HG02678 (cell line): ENCODE results near the gene BRMS1.

Experiments
- ATAC-seq: cut with Tn5 transposase; IDR thresholded peaks from one replicate; pipeline ENCODE4 v1.9.1; 2021; ENCODE audit warnings: mild to moderate bottlenecking, moderate library complexity; ENCODE audit not compliant: unreplicated experiment

The BRMS1 gene

GRCh38 chr11:66338276-66339161 lies 6.4 kb downstream of the BRMS1 start:
- ATAC-seq, result no peak

DNA sequence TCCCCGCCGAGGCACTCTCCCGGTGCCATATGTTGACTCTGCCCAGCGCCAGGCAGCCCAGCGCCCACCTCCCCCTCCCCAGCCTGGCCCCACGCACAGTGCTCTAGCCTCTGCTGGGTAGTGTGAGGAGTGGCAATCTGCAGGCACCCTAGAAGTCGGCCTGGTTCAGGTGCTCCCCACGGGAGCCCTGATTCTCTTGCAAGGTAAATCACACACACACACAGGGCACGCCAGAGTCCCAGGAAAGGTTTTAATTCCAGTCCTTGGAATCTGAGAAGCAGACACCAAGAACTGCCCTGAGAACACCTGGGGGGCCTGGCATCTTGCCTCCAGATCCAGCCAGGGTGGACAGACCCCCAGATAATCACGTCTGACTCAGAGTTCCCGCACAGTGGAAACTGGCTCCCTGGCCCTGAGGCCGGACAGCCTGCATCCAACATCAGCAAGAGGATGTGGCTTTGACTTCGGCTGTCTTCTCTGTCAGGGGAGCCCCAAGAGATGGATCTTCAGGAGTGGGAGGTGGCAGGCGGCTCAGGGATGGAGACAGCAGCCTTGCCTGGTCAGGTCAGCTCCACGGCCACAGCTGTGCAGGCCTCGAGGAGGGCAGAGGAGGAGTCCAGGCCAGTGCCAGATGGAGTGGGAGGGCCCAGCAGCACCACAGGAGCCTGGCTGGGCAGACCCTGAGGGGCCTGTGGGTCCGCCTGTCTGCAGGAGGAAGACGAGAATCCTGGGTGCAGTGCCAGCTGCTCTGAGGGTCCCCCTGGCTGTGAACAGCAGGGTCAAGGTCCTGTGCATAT lies 7.6 kb downstream of the BRMS1 start:
- ATAC-seq, result no peak

DNA sequence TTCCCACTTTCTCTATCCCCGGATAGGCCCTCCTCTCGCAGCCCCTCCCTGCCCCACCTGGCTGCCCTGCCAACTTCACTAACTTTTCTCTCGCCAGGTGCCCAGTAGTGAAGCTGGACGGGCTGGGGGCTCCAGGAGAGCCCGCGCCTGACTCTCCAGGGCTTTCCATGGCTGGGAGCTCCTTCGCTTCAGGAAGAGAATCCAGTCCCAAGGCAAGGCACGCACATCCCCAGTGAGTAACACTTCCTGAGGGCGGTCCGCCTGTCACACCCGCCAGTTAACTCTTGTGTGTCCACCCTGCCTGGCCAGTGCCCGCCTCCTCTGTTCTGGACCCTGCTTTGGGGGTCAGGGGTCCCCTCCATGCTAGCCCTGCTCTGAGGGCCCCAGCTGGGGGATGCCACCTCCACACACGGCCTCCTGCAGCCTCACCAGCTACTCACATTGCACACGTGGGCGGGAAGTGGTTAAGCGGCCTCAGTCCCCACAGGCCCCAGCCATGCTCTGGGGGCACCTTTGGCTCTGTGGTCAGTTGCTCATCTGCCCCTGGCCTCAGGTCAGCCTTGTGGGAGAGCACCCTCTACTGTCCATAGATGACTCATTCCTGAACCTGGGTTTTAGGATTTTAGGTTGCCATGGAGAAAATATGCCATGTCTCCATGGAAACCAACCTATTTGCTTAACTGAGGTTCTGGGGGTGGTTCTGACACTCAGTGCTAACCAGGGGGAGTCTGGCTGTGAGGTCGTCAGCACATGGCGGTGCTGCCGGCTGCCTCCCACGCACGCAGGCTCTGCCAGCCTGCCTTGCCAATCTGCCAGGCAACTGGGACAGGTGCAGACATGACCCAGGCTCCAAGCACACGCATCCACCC lies 8.4 kb downstream of the BRMS1 start, which contains the start of gene RIN1:
Gene RIN1 (minus strand): TSS at position 201 of the 869 bp plus-strand sequence. CDS start 32 bp downstream, at position 169.
- peak; percentile 65 for ATAC-seq

DNA sequence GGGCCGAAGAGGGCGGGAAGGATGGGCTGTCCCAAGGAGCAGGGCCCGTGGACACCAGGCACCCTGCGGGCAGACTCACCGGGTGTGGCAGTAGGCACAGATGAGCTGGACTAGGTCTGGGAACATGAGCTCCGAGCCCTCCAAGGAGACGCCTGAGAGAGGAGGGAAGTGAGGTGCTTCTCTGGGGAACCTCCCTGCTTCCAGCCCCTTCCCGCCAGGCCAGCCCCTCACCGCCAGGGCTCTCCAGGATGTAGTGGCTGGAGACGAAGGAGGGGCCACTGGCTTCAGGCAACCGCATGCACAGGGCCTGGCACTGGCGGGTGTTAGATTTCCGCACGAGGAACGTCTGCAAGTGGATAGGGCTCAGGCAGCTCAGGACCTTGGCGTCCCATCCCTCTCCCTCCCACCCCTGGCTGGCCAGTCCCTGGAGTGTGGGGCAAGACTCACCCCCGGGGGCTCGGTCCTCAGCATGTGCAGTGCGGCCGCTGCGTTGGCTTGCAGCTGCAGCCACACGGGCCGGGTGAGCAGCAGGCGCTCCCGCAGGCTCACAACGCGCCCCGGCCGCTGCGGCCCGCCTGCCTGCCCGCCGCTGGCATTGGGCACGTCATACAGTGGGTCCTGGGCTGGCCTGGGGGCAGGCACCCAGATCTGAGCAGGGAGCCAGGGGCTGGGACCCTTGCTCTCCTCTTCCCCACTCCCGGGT lies 9.2 kb downstream of the BRMS1 start:
- no peak for ATAC-seq

DNA sequence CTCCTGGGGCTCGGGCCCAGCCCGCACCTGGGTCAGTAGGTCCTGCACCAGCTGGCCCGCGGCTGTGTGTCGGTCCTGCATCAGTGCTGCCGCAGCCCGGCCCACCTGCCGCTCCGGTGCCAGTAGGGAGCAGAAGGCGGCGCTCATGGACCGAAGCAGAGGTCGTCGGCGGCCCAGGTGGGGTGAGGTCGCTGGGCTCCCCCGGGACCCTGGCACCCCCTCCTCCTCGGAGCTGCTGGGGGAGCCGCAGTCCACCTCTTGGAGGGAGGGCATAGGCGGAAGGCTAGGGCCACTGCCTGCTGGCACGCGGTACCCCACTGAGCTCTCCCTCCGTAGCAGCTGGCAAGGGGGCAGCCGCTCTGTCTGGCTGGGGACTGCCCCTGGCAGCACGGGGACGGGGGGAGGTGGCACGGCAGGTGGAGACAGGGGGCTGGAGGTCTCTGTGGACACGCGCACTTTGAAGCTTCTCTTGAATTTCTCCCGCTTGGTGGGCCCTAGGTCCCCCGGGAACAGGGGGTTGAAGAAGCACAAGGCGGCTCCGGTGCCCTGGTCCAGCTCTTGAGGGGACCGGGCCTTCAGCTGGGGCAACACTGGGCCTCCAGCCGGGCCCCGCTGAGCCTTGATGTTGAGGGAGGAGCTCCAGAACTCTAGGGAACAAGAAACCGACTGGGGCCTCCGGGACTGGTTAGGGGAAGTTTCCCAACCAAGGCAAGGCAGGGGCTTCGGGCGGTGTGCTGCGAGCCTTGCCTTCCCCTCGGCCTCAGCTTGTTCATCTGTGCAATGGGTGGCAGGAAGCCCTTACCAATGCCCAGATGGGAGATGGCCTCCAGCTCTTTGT lies 10.1 kb downstream of the BRMS1 start:
- no peak for ATAC-seq

GRCh38 chr11:66333896-66334604 lies 10.9 kb downstream of the BRMS1 start:
- ATAC-seq, result no peak

GRCh38 chr11:66333220-66333877 lies 11.6 kb downstream of the BRMS1 start:
- no peak for ATAC-seq

GRCh38 chr11:66332371-66333219 lies 12.3 kb downstream of the BRMS1 start:
- ATAC-seq, result no peak

DNA sequence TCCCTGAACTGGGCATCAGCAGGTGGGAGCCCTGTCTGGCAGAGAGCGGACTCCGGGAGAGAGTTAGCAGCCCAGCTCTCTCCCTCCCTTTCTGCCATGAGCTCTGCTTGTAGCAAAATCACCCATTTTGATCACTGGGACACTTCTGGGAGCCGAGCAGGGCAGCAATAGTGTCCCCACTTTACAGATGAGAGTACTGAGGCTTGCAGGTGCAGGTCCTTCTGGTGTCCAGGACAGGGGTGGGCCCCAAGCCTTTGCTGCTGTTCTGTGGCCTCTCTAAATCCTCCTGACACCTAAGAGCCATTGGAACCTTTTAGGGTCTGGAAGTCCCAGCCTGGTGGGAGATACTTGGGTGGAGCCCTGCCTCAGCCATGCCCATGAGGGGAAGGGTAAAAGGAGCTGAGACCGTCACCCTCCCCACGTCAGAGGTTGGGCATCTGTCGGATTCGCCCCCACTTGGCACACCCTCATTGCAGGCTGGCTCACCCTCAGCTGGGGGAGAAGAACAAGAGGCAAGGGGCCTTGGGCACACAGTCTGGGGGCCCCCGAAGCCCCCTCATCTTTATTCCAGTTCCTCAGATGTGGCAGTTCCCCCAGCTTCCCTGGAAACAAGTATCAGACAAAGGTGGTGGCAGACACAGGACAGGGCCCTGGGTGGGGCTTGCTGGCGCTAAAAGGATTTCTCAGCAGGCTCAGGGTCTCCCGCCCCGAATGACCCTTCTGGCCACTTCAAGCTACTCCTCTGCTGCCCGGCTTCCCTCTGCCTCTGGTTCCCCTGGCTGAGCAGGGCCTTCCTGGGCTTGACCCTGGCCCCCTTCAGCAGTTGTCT lies 13.1 kb downstream of the BRMS1 start:
- ATAC-seq, result no peak

DNA sequence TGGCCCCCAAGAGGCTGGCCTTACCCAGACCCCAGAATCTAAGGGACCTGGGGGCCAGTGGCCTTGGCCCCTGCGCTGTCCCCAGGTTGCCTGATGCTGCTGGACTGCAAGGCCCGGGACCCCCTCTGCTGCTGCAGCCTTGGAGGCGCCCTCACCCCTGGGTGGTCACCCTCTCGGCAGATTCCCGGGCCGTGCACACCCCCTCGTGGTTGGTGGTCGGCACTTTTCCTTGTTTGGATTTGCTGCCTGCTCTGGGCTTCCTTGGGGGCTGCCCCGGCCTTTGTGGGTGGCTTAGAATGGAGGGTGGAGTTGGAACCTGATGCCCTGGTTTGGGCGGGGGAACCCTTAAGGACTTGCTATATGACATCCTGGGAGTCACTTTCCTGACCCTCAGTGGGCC lies 14.0 kb downstream of the BRMS1 start:
- ATAC-seq, result no peak

GRCh38 chr11:66329165-66329673 lies 15.7 kb downstream of the BRMS1 start:
- no peak for ATAC-seq

DNA sequence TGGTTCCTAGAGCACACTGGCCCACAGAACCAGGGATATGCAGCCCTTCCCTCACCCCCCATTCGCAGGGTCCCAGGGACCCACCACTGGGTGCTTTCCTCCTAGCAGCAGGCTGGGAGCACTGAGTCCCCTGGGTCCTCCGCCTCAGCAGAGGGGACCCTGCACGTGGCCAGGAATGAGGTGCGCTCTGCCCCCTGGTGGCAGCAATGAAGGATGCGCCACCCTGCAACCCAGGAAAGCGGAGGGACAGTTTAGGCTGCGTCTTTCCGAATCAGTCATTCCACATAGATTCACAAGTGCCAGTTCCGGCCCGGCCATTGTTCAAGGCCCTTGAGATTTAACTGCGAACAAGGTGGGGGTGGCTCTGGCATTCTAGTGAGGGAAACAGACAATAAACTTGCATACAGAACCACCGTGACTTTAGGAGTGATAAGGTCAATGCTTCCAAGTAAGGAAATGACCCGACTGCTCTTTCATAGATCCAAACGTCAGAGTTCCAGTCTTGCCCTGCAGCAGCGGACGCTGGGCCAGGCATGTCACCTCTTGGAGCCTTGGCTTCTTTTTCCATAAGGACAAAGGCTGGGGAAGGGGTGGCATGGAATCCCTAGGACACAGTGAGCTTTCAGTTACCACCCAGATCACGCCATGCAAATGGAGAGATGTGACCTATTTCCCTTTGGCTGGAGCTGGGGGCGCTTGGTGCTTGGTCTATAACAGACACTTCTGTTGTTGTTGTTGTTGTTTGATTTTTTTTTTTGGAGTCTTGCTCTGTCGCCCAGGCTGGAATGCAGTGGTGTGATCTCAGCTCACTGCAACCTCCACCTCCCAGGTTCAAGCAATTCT lies 16.4 kb downstream of the BRMS1 start:
- peak; percentile 64 for ATAC-seq

GRCh38 chr11:66328031-66328301 lies 16.9 kb downstream of the BRMS1 start:
- ATAC-seq, result peak; percentile 12

GRCh38 chr11:66327171-66328030 lies 17.5 kb downstream of the BRMS1 start:
- ATAC-seq, result no peak
